Measurements from ENCODE around the gene SAT1.

DNA sequence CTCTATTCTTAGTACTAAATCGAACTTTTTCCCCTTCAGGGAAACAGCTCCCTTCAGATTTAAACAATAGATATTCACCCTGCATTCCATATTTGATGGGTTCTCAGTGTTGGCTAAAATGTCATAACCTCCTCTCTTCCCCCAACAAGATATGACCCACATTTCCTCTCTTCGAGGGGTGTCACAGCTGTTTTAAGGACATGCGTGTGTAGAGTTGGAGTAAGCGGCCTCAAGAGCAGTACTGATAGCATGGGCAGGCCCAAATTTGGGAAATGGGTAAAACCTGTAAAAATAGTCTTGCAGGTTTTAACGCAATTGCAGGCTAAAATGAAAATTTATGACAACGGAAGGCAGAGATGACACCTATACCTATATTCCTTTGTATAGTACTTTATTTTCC, 28.7 kb downstream of the SAT1 start:
- TF ChIP-seq, protein P1, sequence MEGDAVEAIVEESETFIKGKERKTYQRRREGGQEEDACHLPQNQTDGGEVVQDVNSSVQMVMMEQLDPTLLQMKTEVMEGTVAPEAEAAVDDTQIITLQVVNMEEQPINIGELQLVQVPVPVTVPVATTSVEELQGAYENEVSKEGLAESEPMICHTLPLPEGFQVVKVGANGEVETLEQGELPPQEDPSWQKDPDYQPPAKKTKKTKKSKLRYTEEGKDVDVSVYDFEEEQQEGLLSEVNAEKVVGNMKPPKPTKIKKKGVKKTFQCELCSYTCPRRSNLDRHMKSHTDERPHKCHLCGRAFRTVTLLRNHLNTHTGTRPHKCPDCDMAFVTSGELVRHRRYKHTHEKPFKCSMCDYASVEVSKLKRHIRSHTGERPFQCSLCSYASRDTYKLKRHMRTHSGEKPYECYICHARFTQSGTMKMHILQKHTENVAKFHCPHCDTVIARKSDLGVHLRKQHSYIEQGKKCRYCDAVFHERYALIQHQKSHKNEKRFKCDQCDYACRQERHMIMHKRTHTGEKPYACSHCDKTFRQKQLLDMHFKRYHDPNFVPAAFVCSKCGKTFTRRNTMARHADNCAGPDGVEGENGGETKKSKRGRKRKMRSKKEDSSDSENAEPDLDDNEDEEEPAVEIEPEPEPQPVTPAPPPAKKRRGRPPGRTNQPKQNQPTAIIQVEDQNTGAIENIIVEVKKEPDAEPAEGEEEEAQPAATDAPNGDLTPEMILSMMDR (IDR thresholded peaks at IDR 0.05), result no peak
- TF ChIP-seq EP300 (IDR thresholded peaks at IDR 0.05), result no peak
